ENCODE results near the gene INPP5E.

The INPP5E gene, protein sequence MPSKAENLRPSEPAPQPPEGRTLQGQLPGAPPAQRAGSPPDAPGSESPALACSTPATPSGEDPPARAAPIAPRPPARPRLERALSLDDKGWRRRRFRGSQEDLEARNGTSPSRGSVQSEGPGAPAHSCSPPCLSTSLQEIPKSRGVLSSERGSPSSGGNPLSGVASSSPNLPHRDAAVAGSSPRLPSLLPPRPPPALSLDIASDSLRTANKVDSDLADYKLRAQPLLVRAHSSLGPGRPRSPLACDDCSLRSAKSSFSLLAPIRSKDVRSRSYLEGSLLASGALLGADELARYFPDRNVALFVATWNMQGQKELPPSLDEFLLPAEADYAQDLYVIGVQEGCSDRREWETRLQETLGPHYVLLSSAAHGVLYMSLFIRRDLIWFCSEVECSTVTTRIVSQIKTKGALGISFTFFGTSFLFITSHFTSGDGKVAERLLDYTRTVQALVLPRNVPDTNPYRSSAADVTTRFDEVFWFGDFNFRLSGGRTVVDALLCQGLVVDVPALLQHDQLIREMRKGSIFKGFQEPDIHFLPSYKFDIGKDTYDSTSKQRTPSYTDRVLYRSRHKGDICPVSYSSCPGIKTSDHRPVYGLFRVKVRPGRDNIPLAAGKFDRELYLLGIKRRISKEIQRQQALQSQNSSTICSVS

DNA sequence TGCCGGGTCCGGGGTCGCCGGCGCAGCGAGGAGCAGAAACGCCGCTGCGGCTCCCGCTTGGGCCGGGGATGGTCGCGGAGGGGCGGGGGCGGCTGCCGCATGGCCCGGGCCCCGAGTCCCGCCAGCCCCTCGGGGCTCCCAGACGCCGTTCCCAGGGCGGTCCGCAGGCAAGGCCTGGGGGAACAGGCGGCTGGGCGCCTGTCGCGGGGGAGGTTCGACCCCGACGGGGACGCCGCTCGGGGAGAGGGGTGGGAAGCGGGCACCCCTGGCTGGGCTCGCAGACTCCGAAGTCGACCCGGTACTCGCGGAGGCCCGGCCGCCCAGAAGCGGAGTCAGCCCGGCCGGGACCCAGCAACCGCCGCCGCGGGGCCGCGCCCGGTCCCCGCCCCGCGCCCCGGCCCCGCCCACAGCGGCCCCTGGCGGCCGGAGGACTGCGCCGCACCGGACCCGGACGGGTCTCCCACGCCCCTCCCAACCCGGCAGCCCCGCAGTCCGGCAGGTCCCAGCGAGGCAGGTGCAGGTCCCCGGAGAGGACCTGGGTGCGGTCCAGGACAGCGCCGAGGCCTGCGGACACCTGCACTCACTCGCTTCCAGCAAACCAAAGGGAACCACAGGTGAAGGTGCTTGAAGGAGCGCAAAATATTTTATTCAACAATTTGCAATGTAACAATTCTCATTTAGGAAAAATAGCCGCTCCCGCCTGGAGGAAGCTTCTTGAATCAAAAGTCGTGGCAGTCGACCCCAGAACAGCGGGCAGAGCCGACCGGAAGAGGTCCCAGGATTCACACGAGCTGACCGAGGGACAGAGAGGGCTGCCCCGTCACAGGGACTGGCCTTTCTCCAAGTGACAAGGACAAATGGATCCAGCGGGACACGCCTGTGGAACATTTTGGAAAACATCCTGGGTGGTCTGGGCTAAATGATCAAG, at the start of gene INPP5E:
Gene INPP5E (minus strand): TSS at position 365 of the 928 bp plus-strand sequence. CDS start 426 bp downstream, outside the sequence.
- peak; percentile 98 for DNase-seq (ENCODE audit: low spot score)

DNA sequence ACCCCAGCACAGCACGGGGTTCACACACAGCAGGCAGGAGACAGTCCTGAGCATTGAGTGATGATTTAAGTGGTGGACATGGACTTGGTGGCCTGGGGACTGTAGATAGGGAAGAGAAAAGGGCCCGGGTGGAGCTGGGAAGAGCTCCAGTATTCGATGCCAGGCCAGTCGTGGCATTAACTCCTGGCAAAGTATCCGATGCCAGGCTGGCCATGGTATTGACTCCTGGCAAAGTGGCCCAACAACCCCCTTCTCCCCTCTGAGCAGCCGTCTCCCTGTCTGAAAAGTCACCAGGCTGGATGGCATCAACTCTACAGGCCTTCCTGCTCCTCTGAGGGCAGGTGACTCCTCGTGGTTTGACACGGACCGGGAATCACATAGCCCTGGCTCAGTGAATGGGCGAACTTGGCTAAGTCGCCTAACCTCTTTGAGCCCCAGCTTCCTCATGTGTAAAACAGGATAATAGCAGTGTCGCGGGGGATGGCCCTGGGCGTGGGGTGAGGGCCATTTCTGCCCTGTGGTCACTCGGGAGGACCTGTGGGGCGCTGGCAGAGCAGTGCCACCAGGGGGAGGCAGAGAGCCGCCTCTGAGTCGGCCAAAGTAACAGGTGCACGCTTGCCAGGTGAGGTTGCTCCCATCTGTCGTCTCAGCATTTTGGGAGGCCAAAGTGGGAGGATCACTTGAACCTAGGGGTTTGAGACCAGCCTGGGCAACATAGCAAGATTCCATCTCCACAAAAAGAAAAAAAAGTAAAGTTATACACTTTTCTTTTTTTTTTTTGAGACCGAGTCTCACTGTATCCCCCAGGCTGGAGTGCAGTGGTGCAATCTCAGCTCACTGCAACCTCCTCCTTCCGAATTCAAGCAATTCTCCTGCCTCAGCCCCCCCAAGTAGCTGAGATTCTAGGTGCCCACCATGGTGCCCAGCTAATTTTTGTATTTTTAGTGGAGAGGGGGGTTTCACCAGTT, 48.9 kb upstream of the INPP5E start:
- DNase-seq (ENCODE audit: low spot score), result peak; percentile 74

DNA sequence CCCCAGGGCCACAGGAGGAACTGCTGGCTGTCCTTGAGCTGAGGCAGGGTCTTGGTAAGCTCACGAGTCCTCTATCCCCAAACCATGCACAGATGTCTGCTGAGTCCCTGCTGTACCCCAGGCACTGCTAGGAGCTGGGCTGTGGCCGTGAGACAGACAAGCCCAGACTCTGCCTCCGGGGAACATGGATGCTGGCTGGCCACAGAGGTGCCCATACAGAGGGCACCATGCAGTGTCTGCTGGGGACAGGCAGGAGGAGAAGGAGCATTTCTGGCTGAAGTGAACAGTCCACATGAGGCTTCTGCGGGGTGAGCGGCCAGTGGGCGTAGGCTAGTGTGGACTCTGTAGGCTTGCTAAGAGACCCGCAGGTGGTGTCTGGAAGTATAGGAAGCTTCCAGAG, 48.0 kb upstream of the INPP5E start:
- no peak for DNase-seq (ENCODE audit: low spot score)

DNA sequence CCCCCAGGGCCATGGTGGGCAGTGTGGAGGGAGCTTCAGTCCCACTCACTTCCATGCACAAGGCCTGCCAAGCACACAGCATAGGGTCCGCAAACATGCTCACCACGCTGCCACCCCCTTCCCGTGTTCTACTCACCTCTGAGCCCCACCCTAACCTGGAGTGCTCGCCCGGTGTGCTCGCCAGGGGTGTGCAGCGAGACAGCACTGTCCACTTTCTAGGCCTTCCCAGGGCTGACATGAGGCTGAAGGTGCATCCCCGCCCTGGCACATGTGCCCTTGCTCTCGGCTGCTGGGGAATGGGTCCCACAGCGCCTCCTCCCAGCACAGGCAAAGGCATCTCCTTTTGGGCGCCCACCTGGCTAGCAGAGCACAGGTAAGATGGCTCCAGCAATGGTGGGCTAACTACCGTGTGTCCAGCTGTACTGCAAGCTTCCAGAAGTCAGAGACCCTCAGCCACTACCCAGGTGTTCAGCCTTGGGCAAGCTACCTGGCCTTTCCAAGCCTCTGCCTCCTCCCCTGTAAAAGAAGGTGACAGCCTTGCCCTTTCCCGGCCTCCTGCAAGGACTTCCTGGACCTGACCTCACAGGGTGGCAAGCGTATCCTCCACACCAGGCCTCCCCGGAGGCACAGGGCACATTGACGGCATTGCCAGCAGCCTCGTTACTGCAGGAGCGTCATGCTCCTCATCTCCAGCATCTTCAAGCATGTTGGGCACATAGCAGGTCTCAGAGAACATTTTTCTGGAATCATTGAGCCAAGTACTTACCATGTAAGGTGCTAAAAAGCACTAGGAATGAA, 47.4 kb upstream of the INPP5E start:
- DNase-seq (ENCODE audit: low spot score), result no peak

DNA sequence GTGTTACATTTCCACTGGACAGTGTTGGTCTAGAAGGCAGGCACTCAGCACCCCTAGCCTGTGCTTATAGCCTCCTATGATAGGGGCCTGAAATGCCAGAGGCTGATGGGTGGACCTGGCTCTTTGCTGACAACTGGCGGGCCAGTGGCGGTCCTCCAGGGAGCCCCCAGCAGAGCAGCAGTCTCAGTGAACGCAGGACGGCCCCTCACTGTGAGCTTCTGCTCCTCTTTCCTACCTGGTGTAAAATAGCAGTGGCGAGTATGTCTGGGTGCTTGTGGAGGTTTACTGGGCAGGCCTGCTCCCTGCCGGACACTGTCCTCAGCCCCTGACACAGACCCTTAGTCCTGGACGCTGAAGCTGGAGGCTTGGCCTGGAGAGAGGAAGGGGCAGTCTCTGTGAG, 46.5 kb upstream of the INPP5E start:
- no peak for DNase-seq (ENCODE audit: low spot score)

DNA sequence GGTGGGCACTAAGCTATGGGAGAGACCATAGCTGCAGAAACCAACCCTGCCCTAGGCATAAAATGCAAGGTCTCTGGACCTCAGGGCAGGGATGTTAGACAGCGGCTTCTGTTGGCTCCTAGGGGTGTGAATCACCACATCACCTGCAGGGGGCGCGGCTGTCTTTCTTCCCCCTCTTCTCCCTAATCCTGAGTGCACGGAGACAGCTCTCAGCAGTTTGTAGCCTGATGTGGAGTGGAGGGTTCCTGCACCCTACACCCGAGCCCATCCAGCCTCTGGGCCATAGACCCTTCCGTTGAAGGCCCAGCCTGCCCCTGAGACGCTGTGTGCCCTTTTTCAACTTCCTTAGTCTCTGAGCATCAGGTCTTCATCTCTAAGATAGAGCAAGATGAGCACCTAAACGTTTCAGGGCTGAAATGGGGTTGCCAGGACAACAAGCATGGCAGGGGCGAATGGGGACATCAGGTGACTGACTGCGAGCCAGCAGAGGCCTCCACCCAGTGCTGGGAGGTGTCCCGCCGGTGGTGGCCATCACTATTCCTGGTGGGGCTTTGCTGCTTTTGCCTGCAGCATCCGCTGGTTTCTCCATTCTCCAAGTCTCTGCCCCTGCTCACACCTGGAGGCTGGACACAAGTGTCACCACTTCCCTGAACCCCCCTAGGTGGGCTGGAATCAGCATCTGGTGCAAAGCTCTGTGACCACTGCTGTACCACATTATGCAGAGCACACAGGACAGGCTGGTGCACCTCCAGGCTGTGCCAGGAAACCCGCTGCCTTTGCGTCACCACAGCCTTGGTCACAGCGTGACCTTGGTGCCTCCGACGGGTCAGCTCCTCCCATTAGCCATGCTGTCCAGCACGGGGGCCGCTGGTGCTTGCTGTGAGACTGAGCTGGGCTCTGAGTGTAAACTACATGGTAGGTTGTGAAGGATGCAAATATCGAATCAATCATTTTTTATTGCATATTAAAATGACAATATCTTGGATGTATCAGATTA, 45.7 kb upstream of the INPP5E start:
- DNase-seq (ENCODE audit: low spot score), result peak; percentile 83

DNA sequence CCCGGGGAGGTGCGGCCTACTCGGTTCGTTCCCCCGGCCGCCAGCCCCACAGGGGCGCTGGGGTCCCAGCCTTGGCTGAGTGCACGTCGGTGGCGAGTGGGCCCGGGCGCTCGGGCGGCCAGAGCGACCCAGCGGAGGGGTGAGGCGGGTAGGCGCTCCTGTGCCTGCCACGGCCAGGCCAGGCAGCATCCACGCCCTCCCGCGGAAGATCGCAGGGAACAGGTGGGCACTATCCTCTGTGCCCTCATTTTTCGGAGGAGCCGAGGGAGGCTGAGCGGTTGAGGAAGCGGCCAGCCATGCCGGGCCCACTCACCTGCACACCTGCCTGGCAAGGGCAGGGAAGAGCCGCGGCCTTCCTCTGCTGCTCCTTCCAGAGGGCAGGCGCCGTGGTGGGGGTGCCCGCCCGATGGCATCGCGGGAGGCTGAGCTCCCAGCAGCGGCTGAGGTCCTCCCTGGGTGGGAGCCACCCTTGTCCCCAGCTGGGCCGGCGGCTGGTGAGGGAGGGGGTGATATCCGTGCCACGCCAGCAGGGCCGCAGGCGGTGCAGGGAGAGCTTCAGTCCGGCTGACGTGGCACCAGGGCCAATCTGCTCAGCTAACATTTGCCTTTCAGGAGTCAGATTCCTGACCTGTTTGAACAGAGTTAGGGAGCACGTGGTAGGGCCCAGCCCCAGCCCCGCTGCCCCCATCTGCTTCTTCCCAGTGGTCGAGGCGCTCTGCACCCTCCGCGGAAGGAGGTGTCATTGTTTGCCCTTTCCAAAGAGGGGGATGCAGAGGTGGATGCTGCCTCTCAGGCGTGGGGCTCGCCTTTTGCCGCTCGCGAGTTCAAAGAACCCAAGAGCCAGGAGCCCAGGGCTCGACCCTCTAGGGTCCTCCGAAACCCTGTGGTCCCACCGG, 44.8 kb upstream of the INPP5E start:
- no peak for DNase-seq (ENCODE audit: low spot score)

DNA sequence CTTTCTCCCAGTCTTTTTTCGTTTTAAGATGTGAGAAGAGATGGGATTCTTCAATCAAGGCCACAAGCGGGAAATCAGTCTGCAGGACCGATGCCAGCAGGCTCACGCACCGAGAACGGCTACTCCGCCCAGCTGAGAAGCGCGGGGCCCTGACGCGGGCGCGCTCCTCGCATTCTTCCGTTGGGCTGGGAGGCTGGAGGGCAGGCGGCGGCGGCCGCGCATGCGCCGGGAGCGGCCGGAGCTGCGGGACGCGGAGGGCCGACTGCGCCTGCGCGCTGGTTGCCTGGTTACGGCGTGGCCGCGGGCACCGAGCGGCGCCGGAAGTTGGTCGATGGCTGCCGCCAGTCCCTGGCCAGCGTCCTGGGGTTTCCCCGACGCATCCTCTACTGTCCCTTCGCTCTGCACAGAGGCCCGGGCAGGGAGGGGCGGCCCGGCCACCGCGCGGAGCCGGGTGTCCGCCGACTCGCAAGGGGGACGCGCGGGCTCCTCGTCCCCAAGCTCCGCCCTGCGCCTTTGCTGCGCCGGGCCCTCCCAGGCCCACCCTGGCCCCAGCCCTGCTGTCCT, 44.0 kb upstream of the INPP5E start:
- DNase-seq (ENCODE audit: low spot score), result peak; percentile 99

DNA sequence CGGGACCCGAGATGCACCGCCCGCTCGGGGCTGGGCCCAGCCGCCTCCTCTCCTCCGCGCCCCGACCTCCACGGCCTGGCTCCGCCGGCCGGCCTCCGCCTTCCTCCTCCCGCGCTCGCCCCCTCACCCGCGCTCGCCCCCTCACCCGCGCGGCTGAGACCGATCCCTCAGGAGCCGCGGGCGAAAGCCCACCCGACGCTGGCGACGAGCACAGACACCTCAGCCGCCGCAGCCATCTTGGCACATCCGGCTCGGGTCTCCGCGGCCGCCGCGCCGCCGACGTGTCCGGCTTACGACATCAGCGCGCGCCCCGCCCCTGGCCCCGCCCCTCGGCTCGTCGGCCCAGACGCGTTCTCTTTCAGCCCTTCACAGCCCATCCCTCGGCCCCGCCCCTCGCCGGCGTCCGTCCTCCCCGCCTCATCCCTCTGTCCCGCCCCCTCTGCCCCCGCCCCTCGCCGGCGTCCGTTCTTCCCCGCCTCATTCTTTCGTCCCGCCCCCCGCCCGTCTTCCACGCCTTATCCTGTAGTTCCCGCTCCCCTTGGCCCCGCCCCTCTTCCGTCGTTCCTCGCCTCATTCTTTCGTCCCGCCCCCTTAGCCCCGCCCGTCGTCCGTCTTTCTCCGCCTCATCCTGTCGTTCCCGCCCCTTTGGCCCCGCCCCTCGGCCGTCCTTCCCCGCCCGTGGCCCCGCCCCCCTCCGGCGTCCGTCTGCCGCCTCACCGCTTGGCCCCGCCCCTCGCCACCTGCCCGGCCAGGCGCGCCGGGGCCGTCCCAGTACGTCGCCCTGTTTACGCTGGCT, 43.3 kb upstream of the INPP5E start, which contains the start of gene SEC16A:
Gene SEC16A (minus strand): TSS at position 248 of the 796 bp plus-strand sequence. CDS start 5,425 bp downstream, outside the sequence.
- peak; percentile 97 for DNase-seq (ENCODE audit: low spot score)

DNA sequence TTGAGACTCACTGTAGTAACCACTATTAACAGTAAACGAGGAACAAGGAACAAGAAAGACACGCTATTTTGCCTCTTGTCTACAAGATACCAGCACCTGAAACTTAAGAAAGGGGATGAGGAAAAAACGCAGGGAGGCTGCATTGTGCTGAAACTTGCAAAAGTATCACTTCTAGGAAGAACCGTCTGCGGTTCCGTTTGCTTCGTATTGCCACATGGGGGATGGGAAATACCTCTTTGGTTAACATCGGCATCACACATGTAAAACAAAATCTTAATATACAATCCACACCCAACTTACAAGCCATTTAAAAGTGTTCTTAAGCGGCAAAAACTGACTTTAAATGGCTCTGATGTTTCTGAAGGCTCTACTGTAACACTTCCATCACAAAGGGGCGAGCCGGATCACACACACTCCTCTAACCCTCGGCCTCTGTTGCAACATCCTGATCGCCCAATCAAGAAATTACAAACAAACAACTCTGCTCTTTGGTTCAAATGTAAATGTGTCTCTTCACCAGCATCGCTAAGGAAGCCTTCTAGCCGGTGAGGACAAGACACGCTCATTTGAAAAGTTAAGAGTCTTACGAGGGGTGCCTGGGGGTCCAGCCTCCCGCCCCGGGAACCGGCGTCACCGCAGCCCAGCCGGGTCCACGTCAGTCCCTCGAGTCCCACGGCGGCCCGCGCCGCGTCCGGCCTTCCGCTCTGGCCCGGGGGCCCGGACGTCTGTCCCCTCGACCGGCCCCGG, 42.6 kb upstream of the INPP5E start:
- DNase-seq (ENCODE audit: low spot score), result peak; percentile 55

DNA sequence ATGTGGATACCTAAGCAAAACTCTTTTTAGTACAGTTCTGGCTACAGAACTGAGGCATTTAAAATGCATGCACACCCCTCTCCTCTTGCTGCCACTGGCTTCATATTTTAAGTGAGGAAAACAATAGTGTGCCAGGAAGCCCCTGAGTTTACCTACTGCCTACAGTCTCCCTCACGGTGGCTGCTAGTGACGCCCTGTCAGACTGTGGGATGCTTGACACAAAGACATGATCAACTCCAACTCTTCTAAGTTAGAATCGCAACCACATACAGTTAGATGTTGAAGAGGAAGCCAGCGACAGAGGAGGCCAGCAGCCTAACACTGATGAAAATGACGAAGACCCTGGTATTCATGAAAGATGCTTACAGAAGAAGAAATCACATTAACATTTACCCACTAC, 41.9 kb upstream of the INPP5E start:
- DNase-seq (ENCODE audit: low spot score), result no peak

DNA sequence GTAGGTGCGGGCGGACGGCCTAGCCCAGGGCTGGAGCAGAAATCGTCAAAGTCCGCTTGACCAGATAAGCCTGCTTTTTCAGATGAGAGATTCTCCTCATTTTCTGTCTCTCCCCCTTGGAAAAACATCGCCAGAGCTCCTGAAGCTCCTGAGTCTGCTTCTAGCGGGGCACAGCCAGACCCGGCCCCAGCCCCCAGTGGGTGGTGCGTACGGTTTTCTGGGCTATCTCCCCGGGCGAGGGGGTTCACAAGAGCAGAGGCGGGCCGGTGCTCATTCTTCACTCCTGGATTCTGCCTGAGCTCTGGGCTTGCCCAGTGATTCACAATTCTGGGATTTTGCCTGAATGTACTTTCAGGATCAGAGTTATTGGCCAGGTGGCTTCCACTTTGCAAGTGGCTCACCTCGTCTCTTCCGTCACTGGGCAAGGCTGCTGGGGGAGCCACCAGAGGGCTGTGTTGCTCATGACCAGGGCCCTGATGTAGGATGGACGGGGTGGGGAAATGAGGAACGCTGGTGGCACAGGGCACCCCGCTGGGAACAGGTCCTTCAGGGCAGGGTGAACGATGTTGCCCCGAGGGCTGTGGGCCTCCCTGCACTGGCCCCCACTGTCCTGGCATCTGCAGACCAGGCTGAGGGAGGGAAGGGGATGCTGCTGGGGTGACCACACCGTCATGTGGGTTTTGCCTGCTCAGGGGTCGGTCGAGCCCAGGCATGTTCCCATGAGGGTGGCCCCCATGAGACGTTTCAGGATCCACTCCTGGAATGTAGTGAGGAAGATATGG, 36.9 kb upstream of the INPP5E start:
- no peak for DNase-seq (ENCODE audit: low spot score)

DNA sequence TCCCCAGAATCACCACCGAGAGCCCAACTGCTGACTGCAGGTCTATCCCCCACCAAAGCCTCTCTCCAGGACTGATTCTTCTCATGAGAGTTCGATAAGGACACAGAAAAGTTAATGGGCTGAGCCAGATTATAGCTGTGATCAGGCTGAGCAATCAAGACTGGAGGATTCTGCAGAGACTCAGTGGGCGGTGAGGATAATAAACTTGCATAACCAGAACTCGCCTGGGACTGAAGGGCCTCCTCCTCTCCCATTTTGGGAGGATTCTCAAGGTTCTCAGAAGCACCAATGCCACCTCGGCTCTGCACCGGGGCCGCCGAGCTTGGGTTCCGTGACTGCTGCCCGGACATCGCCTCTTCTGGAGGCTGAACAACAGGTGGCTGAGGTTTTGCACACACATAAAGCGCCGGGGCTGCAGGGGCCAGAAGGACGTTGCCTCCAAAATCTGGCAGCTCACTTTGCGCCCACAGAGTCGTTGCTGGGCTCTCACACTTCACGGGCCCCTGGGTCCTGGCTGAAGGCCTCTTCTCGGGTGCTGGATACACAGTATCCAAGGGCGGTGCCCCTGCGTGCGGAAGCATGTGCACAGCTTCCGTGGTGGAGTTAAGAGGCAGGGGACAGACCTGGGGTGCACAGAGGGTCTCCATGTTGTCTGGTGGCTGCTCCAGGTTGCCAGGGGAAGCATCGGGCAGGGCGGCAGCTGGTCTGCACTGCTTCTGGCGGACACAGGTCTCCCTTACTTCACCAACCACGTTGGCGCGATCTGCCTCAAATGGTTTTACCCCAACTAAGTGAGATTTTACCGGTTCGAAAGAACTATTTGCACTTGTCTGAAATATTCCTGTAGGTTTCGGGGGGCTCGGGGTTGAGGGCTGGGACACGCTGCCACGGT, 35.6 kb upstream of the INPP5E start:
- no peak for DNase-seq (ENCODE audit: low spot score)

DNA sequence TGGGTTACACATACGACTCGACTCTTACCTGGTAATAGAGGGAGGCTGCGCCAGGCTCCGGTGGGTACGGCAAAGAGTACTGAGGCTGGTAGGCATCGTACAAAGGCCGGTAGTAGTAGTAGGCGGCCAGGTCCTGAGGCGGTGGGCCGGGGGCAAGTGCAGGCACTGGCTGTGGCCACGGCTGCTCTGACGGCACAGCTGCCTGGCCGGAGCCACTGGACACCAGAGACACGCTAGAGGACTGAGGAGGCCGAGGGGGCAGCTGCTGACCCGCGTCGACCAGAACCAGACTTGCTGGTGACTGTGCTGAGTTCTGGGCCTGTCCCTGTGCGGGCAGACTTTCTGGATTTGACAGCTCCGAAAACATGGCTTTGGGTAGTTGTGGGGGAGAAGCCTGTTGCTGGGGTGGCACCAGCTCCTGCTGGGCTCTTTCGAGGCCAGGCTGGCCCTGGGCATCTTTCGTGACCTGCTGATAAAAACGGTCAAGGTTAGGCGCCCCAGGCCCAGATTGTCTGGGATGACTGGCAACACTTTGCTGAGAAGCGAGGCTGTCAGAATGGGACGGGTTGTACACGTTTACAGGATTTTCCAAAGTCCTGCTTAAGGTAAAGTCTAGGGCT, 34.5 kb upstream of the INPP5E start:
- no peak for DNase-seq (ENCODE audit: low spot score)

Data from AG20443 (cell line).